GM10266 (cell line): ENCODE measurements around the gene RAD51B.

ENCODE experiments used
- DNase-seq: peaks from one replicate; pipeline ENCODE4 v3.0.0; 2012; ENCODE audit errors: extremely low spot score
- CTCF ChIP-seq: IDR thresholded peaks from 2 replicates; pipeline ENCODE4 v1.5.1; 2012; ENCODE audit warnings: mild to moderate bottlenecking, low read depth; ENCODE audit not compliant: control insufficient read depth, insufficient read depth; ENCODE audit errors: missing control alignments

The RAD51B gene

GRCh38 chr14:67938071-67938470 lies 118.5 kb downstream of the RAD51B start:
- TF ChIP-seq CTCF = no peak
- DNase-seq = no peak

DNA sequence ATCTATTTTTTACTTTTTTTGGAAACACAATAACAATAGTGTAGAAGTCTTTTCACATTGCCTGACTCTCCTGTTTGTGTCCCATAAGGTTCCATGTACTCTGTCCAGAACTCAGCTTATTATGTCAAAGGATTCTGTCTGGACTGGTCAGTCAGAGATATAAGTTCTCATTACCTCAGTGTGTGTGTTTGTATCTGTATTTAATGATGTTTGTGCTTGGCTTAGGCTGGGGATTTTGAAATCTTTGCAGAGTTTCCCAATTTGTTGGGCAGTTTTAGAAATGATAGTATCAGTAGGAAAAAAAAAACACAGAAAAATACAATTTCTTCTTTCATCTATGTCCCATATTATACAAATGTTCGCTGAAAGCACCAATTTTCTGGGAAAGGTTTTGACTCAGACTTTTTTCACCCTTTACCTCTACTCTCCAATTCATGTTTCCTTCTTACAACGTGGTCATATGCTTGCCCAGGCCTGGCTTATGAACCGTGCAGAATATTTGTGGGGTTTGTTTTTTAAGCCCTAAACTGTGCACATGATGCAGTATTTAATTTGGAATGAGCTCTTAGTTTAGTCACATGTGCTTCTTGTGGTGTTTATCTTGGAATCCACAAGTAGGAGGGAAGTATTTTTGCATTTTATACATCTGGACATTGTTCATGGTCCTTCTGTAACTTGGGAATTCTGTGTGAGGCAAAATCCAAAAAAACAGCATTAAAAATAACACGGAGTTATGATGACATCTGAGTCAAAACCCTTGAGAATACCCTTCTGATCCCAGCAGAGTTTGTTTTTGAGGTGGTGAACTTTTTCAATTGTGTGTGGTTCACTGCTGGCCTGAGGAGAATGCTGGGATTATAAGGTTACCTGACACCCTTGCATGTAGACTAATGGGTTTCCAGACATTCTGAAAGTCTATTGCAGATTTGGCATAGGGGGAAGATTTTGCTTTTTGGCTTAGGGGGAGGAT lies 121.2 kb downstream of the RAD51B start:
- DNase-seq = no peak
- no peak for TF ChIP-seq CTCF

GRCh38 chr14:67941456-67942018 lies 122.0 kb downstream of the RAD51B start:
- TF ChIP-seq CTCF = no peak
- DNase-seq = no peak

DNA sequence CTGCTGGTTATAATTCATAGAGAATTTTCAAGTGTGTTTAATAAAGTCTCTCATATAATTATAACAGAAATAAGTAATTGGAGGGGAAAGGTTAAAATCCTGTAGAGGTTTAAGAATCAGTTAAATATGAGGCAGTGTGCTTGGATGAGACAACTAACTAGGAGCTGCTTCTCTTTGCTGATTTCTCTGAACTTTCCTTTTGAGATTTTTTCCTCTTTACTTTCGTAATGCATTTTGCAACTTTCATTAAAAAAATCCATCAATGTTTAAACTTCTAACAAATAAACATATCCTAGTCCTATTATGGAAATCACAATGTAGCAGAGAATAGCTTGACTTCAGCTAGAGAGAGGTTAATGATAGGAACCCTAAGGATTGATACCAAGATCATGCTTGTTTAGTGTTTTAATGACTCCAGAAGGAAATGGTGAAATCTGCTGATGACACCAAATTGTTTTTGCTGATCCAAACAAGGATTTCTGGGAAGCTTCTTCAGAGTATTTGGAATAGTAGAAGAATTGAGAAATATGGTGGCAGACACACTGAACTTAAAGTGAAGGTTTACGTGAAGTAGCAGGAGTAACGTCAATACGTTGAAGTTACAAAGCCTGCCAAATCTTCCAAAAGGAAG lies 122.6 kb downstream of the RAD51B start:
- DNase-seq = no peak

GRCh38 chr14:67943947-67944346 lies 124.4 kb downstream of the RAD51B start:
- DNase-seq = peak; percentile 33
- TF ChIP-seq CTCF = peak; percentile 68

More for the DNA sequence above, 122.6 kb downstream of the RAD51B start:
- no peak for TF ChIP-seq CTCF

DNA sequence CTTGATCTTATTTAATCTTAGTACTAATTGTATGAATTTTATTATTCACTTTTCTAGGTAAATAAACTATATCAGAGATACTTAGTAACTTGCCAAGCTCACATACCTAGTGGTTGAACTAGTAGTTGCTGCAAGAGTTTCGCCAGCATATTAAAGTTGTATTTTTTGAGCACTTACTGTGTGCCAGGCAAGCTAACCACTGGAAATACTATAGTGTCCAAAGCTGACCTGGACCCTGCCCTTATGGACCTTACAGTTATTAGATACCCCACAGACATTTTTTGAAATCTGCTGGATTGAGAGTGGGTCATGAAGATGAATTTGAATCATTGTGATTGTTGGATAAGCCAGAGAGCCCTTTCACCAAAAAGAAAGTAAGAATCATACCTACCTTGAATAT lies 125.0 kb downstream of the RAD51B start:
- no peak for TF ChIP-seq CTCF
- no peak for DNase-seq
